DOHH2 (cell line): ENCODE results near the gene URB2.

Source experiments
- H3F3A ChIP-seq: fragments of 200-600 bp; sonication (generic), shearing (Covaris generic); 2 replicates; pipeline ENCODE4 v1.6.0; 2016; ENCODE audit warnings: antibody characterized with exemption, mild to moderate bottlenecking; ENCODE audit not compliant: control insufficient read depth, insufficient read depth
- H3K27ac ChIP-seq: fragments of 200-600 bp; sonication (generic); 2 replicates; pipeline ENCODE4 v1.5.1; 2014; ENCODE audit warnings: low read depth, mild to moderate bottlenecking, low read length, moderate library complexity
- H3K27me3 ChIP-seq: fragments of 200-600 bp; sonication (generic); 2 replicates; pipeline ENCODE4 v1.6.1; 2014; ENCODE audit warnings: mild to moderate bottlenecking, low read length, mixed read lengths; ENCODE audit not compliant: control insufficient read depth
- H3K36me3 ChIP-seq: fragments of 200-600 bp; sonication (generic); 2 replicates; pipeline ENCODE4 v1.6.1; 2014; ENCODE audit warnings: mild to moderate bottlenecking, low read length, moderate library complexity, mixed read lengths; ENCODE audit not compliant: control insufficient read depth
- H3K4me1 ChIP-seq: fragments of 200-600 bp; sonication (generic); 2 replicates; pipeline ENCODE4 v1.6.1; 2014; ENCODE audit warnings: mild to moderate bottlenecking, low read length, mixed read lengths; ENCODE audit not compliant: control insufficient read depth
- H3K4me2 ChIP-seq: fragments of 200-600 bp; sonication (generic); 2 replicates; pipeline ENCODE4 v1.6.0; 2014; ENCODE audit warnings: mild to moderate bottlenecking, low read length, moderate library complexity
- H3K4me3 ChIP-seq: fragments of 200-600 bp; sonication (generic); 2 replicates; pipeline ENCODE4 v1.5.1; 2014; ENCODE audit warnings: mild to moderate bottlenecking, low read length, mixed read lengths
- H3K79me2 ChIP-seq: fragments of 200-600 bp; sonication (generic); 2 replicates; pipeline ENCODE4 v1.6.1; 2014; ENCODE audit warnings: mild to moderate bottlenecking, low read length, mixed read lengths; ENCODE audit not compliant: control insufficient read depth
- H3K9me2 ChIP-seq: fragments of 200-600 bp; sonication (generic); replicated peaks from 2 replicates; pipeline ENCODE4 v1.6.1; 2014; ENCODE audit warnings: mild to moderate bottlenecking, low read length, mixed read lengths; ENCODE audit not compliant: control insufficient read depth
- H3K9me3 ChIP-seq: fragments of 200-600 bp; sonication (generic); 2 replicates; pipeline ENCODE4 v1.6.1; 2014; ENCODE audit warnings: antibody characterized with exemption, low read length, mixed read lengths; ENCODE audit not compliant: control insufficient read depth, insufficient read depth
- H4K20me1 ChIP-seq: fragments of 200-600 bp; sonication (generic); 2 replicates; pipeline ENCODE4 v1.6.0; 2014; ENCODE audit warnings: low read depth, mild to moderate bottlenecking, antibody characterized with exemption, low read length, moderate library complexity; ENCODE audit not compliant: control insufficient read depth, insufficient read depth
- CTCF ChIP-seq: fragments of 200-600 bp; sonication (generic); IDR thresholded peaks from one replicate; pipeline ENCODE4 v1.5.1; 2014; ENCODE audit warnings: antibody characterized with exemption, mild to moderate bottlenecking, low read depth, low read length; ENCODE audit not compliant: poor library complexity, severe bottlenecking
- EZH2phosphoT487 ChIP-seq: fragments of 200-600 bp; sonication (generic); IDR thresholded peaks from 2 replicates; pipeline ENCODE4 v1.6.1; 2017; ENCODE audit warnings: borderline replicate concordance, mild to moderate bottlenecking, antibody characterized with exemption, low read length, moderate library complexity, mixed read lengths

The URB2 gene

GRCh38 chr1:229625915-229626831 lies at the start of gene URB2, which contains the start of gene TAF5L:
Gene URB2 (plus strand): TSS chr1:229626247. CDS start chr1:229627634, 1,387 bp downstream.
Gene TAF5L (minus strand): TSS chr1:229626122. CDS start chr1:229614482, 11,640 bp downstream.
- Histone ChIP-seq H3K27me3 (no peaks in the 10 kb centered on the region), H3K4me1 (peaks cover 25% of the 10 kb centered on the region), H3K79me2 (peaks cover 94% of the 10 kb centered on the region), H3K9me2 (no peaks in the 10 kb centered on the region), H3K4me2 (peak within 1 kb of the TSS; percentile 92), H3K36me3 (peaks cover 43% of the 10 kb centered on the region), H3K27ac (peak within 1 kb of the TSS; percentile 58), H3K4me3 (peak within 1 kb of the TSS; percentile 93), H3K9me3 (no peaks in the 10 kb centered on the region), H3F3A (no peaks in the 10 kb centered on the region), H4K20me1 (peaks cover 4% of the 10 kb centered on the region; the same call in 1 of the 2 replicates)
- TF ChIP-seq EZH2phosphoT487 (no peak), CTCF (no peak)

GRCh38 chr1:229578168-229579058 lies 47.6 kb upstream of the URB2 start:
- H3K27me3 ChIP-seq, result no peaks in the 10 kb centered on the region
- H3K4me3 ChIP-seq, result peak overlapping the region; percentile 70
- H3K4me1 ChIP-seq, result peaks cover 24% of the 10 kb centered on the region
- H3F3A ChIP-seq, result no peaks in the 10 kb centered on the region; the same call in 1 of the 2 replicates
- peak; percentile 50 for TF ChIP-seq CTCF
- TF ChIP-seq EZH2phosphoT487, result no peak
- no peaks in the 10 kb centered on the region for H3K9me2 ChIP-seq
- H3K9me3 ChIP-seq, result no peaks in the 10 kb centered on the region
- H3K79me2 ChIP-seq, result no peaks in the 10 kb centered on the region
- no peaks in the 10 kb centered on the region for H3K36me3 ChIP-seq
- H3K4me2 ChIP-seq, result peak overlapping the region; percentile 95
- no peaks in the 10 kb centered on the region for H4K20me1 ChIP-seq
- peak overlapping the region; percentile 51 for H3K27ac ChIP-seq

- peak overlapping the region; percentile 95 for H3K4me2 ChIP-seq
These were observed 46.9 kb upstream of the URB2 start for GRCh38 chr1:229579059-229579673.

More at GRCh38 chr1:229579059-229579673, 46.9 kb upstream of the URB2 start:
- Histone ChIP-seq H3K4me1 (peaks cover 24% of the 10 kb centered on the region), H3K9me2 (no peaks in the 10 kb centered on the region), H3K9me3 (no peaks in the 10 kb centered on the region), H3K4me3 (peak overlapping the region; percentile 70), H3K36me3 (no peaks in the 10 kb centered on the region), H3F3A (no peaks in the 10 kb centered on the region; the same call in 1 of the 2 replicates), H3K27ac (peak overlapping the region; percentile 51), H4K20me1 (no peaks in the 10 kb centered on the region), H3K27me3 (no peaks in the 10 kb centered on the region), H3K79me2 (no peaks in the 10 kb centered on the region)
- TF ChIP-seq CTCF (peak; percentile 4), EZH2phosphoT487 (no peak)
